ENCODE data around the gene ZNF44.

GRCh38 chr19:12325690-12326089 lies 31.0 kb upstream of the ZNF44 start:
- TF ChIP-seq CTCF (conservative IDR thresholded peaks at IDR 0.05) (no peak), EZH2 (IDR thresholded peaks at IDR 0.05; ENCODE audit: low read depth) (no peak)
